ENCODE measurements around the gene TTC21A. TPM values are rescaled to one million over a fixed set of nuclear protein-coding genes. Genes with fewer than 3 reads are reported as not detected.

The TTC21A gene
- total RNA-seq, 1 donor from 2014 or later, result 3.7 TPM

- FAIRE-seq (no peak), DNase-seq (ENCODE audit: low spot score in 2 of 2) (no peak)
Measured at GRCh38 chr3:39147711-39148434, 40.4 kb downstream of the TTC21A start.

GRCh38 chr3:39148435-39149058 lies 41.1 kb downstream of the TTC21A start:
- FAIRE-seq, result no peak
- DNase-seq (ENCODE audit: low spot score in 2 of 2), result no peak

GRCh38 chr3:39149059-39149455 lies 41.6 kb downstream of the TTC21A start:
- DNase-seq (ENCODE audit: low spot score in 2 of 2), result no peak
- FAIRE-seq, result no peak

GRCh38 chr3:39149498-39150147 lies 42.1 kb downstream of the TTC21A start:
- FAIRE-seq (no peak), DNase-seq (ENCODE audit: low spot score in 2 of 2) (no peak)

- FAIRE-seq, result no peak
- no peak for DNase-seq (ENCODE audit: low spot score in 2 of 2)
Measured at GRCh38 chr3:39150148-39150802, 42.8 kb downstream of the TTC21A start.

- DNase-seq (ENCODE audit: low spot score in 2 of 2), result peak; percentile 48 to 63
Measured at GRCh38 chr3:39150803-39151631, 43.5 kb downstream of the TTC21A start.

GRCh38 chr3:39153977-39154279 lies 46.4 kb downstream of the TTC21A start:
- no peak for DNase-seq (ENCODE audit: low spot score in 2 of 2)
- no peak for FAIRE-seq

More at GRCh38 chr3:39150803-39151631, 43.5 kb downstream of the TTC21A start:
- no peak for FAIRE-seq

GRCh38 chr3:39154280-39155021 lies 47.0 kb downstream of the TTC21A start:
- FAIRE-seq, result no peak
- DNase-seq (ENCODE audit: low spot score in 2 of 2), result no peak

- no peak for DNase-seq (ENCODE audit: low spot score in 2 of 2)
- no peak for FAIRE-seq
Measured at GRCh38 chr3:39156421-39156820, 48.9 kb downstream of the TTC21A start.

GRCh38 chr3:39157359-39157758 lies 49.9 kb downstream of the TTC21A start:
- DNase-seq (ENCODE audit: low spot score in 2 of 2) (no peak), FAIRE-seq (no peak)

GRCh38 chr3:39158148-39158715 lies 50.8 kb downstream of the TTC21A start:
- no peak for FAIRE-seq

GRCh38 chr3:39164414-39164813 lies 56.9 kb downstream of the TTC21A start:
- FAIRE-seq (no peak), DNase-seq (ENCODE audit: low spot score in 2 of 2) (no peak)

More at GRCh38 chr3:39158148-39158715, 50.8 kb downstream of the TTC21A start:
- no peak for DNase-seq (ENCODE audit: low spot score in 2 of 2)

- no peak for FAIRE-seq
- DNase-seq (ENCODE audit: low spot score in 2 of 2), result no peak
Measured at GRCh38 chr3:39165518-39165917, 58.0 kb downstream of the TTC21A start.

- DNase-seq (ENCODE audit: low spot score in 2 of 2), result no peak
Measured at GRCh38 chr3:39166134-39166710, 58.7 kb downstream of the TTC21A start.

GRCh38 chr3:39166932-39167532 lies 59.6 kb downstream of the TTC21A start:
- FAIRE-seq (no peak), DNase-seq (ENCODE audit: low spot score in 2 of 2) (no peak)

More at GRCh38 chr3:39166134-39166710, 58.7 kb downstream of the TTC21A start:
- FAIRE-seq, result no peak

GRCh38 chr3:39168156-39168780 lies 60.8 kb downstream of the TTC21A start:
- FAIRE-seq, result no peak

GRCh38 chr3:39169712-39170111 lies 62.2 kb downstream of the TTC21A start:
- FAIRE-seq, result no peak

More at GRCh38 chr3:39168156-39168780, 60.8 kb downstream of the TTC21A start:
- DNase-seq (ENCODE audit: low spot score in 2 of 2), result no peak

GRCh38 chr3:39170461-39170860 lies 63.0 kb downstream of the TTC21A start:
- DNase-seq (ENCODE audit: low spot score in 2 of 2), result no peak
- FAIRE-seq, result no peak

More at GRCh38 chr3:39169712-39170111, 62.2 kb downstream of the TTC21A start:
- no peak for DNase-seq (ENCODE audit: low spot score in 2 of 2)

Measured in frontal cortex (tissue), 4 donors.